OCI-LY3 (cell line): ENCODE measurements around the gene SRRM4.

Experiments
- CTCF ChIP-seq: fragments of 200-600, 300-600 bp; sonication (generic); IDR thresholded peaks from 2 replicates; pipeline ENCODE4 v1.5.1; 2014; ENCODE audit warnings: antibody characterized with exemption, low read length, low read depth
- EZH2phosphoT487 ChIP-seq: fragments of 200-600 bp; shearing (Covaris generic); IDR thresholded peaks from 2 replicates; pipeline ENCODE4 v1.6.1; 2018; ENCODE audit warnings: antibody characterized with exemption, mixed run types, low read depth

GRCh38 chr12:119052001-119052400 lies 70.7 kb downstream of the SRRM4 start:
- TF ChIP-seq CTCF (no peak), EZH2phosphoT487 (no peak)
